M059J (cell line): ENCODE results near the gene DUSP9. TPM values are rescaled to one million over a fixed set of nuclear protein-coding genes. Genes with fewer than 3 reads are reported as not detected.
"Not testable (repeated sequence)": the region's sequence is repeated elsewhere in the genome, so short reads cannot be mapped to it uniquely, and the experiment has no call there.

Experiments used
- DNase-seq: peaks from one replicate; pipeline ENCODE4 v3.0.0-alpha.2; 2012; ENCODE audit warnings: low read depth
- total RNA-seq: library from RNA; depleted of rRNA; stranded (reverse); fragments of >200 nt; shearing (Covaris generic); gene quantifications from 2 replicates; pipeline ENCODE4 v1.2.3, GENCODE V29; 2014; rRNA removed

The DUSP9 gene
- 0.27 and 1.1 TPM in 2 replicates for total RNA-seq

DNA sequence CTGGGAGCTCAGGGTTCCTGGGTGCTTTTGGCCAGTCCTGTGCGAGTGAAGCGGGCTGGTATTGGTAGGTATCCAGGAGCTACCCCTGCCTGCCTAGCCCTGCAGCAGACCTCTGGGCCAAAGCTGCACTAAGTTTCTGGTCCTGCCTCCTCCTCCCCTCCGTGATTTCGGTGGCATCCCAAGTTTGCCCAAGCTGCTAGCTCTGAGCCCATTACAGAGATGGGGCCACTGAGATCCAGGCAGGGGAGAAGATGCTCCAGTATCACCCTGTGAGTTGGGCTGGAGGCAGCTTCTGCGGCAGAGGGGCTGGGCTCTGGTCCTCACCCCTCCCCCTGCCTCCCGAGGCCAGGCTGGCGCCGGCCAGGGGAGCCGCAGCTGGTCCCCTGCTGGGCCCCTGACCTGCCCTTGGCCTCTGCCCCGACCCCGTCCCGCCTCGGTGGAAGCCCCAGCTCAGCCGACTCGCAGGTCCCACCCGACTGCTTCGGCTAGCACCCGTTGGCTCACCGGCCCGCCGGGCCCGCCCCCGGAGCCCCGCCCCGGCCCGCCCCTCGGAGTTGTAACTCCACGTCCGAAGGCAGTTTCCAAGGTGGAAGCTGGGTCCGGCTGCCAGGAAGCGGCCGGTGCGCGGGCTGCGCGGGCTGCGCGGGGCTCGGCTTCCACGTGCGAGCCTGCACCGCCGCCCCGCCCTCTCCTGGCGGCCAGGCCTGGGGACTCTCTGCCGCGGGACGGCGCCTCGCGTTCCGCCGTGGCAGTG is at the start of gene DUSP9:
TSS of gene DUSP9 (plus strand) at position 584 of the 754 bp plus-strand sequence. CDS start 751 bp downstream, outside the sequence.
- peak; percentile 61 for DNase-seq

DNA sequence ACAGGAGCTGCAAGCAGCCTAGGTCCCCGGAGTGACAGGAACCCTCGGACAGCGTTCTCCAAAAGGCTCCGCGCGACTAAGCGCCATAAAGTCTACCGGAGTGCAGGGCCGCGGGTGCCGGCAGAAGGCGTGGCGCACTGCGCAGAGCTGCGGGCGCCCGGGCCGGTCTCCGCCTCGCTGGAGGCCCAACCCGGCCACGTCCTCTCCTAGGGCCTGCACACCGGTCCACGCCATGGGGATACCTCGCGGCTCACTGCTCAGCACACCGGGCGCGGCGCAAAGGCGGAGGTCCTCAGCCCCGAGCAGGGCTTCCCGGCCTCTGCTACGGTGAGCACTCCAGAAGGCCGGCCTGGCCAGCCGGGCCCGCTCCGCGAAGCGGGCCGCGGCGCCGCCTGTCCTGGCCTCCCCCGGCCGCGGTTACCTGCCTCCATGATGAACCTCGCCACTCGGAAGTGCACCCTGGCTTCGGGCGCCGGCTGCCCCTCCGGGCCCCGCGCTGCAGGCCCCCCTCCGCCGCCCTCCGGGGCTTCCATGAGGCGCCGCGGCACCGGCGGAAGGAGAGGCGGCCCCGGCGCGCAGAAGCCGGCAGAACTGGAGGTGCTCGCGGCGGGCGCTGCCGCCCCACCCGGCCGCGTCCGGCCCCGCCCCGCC is 48.3 kb upstream of the DUSP9 start, which contains the start of gene CCNQ:
TSS of gene CCNQ (minus strand) at position 599 of the 651 bp plus-strand sequence. CDS start at position 533, 66 bp downstream.
- DNase-seq: peak; percentile 43

DNA sequence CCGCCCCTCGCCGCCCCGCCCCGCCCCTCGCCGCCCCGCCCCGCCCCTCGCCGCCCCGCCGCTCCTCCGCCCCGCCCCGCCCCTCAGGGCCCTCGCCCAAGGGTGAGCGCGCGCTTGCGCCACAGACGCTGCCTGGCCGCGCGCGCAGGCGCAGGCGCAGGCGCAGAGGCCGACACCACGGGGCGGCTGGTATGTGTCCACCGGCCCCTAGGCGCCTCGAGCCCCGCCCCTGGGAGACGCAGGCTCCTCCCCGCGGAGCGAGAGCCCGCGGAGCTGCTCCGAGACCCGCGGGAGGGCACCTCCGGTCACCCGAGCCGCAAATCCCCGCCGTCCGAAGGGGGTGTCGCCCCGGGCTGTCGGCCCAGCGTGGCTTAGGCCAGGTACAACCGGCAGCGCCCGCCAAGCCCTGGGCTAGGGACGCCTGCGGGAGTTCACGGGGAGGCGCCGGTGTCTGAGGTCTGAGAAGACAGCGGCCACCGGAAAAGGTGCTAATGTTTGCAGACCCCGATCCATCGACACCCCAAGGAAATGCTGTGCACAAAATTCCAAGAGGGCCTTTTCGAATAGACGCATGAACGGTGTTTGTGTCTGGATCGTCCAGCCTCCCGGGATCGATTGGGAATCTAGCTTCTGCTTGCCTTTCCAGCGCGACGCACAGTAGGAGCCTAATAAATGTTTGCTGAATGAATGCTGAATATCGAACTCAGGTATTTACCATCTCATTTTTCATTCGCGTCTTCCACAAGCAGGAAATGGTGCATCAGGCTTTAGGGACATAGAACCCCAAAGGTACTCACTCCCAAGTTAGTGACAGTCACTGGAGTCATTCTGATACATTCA is 47.6 kb upstream of the DUSP9 start:
- DNase-seq: peak; percentile 89

DNA sequence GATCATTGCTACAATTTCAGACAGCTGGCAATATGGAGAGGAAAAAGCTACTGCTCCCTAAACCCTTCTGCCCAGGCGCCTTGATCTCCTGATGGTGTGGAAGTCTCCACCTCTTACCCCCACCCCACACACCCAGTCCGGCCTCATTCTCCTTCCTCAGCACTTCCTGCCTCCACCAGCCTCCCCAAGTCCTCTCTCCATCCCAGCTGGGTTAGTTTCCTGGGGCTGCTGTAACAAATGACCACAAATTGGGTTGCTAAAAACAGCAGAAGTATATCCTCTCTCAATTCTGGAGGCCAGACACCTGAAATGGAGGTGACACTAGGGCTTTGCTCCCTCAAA is 47.0 kb upstream of the DUSP9 start:
- DNase-seq: peak; percentile 36

DNA sequence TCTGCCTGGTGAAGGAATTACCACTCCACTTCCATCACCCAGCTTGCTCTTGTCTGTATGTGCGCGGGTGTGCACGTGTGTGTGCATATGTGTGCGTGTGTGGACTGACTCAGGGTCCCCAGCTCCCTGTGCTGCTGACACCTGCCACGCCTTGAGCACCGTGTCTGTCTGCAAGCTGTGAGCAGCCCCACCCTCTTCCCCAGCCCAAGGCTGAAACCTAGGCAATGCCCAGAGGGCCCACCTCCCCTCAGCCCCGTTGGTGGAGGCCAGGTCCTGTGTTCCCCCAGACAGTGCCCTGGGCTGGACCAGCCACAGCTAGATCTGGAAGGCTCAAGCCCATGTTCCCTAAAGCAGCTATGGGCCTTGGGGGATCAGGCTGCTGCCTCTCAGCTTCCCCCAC is 46.1 kb upstream of the DUSP9 start:
- DNase-seq: no peak

DNA sequence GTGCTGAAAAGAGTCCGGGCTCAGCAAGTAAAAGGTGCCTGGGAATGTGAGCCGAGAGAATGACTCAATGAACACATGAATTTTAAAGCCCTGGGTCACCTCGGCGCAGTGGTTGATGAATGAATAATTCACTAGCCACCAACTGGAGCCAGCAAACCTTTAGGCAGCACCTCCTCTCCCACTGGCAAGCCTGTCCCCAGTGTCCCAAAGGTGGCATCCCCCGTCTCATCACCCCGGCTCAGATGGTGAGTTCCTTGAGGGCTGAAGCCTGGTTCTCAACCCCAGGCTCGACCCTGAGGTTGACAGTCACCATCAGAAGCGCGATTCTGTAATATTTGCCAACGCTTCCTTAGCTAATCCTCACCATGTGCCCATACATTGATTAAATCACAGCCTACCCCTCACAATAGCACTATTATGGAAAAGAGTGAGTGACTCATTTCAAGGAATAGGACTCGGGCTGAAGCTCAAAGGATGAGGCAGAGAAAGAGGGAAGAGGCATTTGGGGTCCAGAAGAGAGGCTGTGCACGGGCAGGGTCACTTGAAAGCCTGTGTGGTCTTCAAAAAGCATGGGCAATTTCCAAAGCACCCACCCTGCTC is 45.4 kb upstream of the DUSP9 start:
- no peak for DNase-seq

DNA sequence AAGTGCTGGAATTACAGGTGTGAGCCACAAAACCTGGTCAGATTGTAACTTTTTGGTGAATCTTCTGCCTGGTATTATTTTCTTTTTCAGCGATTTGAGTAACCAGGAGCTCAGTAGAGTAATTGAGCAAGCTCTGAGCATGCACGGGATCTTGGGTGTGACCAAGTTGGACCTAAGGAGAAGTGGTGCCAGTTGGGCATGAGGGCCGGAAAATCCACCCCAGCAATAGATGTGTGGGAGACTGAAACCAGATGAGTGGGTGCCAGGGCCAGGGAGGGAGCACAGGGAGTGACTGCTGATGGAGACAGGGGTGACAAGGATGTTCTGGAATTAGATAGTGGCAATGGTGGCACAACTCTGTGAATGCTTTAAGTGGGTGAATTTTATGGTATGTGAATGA is 44.4 kb upstream of the DUSP9 start:
- DNase-seq: no peak

GRCh38 chrX:153603131-153603656 is 43.8 kb upstream of the DUSP9 start:
- DNase-seq: no peak

DNA sequence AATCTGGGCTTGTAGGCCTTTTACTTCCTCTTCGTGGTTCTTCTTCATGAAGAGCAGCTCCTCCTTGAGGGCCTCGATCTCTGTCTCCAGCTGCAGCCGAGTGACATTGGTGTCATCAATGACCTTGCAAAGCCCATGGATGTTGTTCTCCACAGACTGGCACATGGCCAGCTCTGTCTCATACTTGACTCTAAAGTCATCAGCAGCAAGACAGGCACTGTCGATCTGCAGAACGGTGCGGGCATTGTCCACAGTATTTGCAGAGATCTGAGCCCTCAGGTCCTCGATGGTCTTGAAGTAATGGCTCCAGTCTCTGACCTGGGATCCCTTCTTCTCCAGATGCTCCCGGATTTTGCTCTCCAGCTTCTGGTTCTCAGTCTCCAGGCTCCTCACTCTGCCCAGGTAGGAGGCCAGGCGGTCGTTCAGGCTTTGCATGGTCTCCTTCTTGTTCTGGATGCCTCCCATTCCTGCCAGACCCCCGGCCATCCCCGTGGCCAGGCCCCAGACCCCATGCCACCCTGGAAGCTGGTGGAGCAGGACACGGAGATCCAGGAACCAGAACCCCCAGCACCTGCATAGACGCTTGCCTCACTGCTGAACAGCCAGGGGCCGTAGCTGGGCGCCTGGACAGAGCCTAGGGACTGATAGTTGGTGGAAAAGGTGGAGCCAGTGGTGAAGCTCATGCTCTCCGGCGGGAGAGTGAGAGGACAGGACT is 42.2 kb upstream of the DUSP9 start:
- DNase-seq: not testable (repeated sequence)

DNA sequence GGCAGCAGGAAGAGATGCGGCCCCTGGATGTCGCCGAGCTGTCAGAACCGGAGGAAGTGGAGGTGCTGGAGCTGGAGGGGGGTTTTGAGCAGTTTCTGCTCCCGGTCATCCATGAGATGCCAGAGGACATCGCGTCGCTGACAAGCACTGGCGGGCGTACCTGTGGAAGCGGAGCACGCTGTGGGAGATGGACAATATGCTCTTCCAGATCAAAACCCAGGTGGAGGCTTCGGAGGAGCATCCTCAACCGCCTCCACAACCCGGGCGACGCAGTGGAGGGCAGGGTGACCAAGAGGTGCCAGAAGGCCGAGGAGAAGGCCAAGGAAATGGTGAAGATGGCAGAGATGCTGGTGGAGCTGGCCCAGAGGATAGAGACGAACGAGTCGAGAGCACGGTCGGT is 40.5 kb upstream of the DUSP9 start:
- DNase-seq: no peak

DNA sequence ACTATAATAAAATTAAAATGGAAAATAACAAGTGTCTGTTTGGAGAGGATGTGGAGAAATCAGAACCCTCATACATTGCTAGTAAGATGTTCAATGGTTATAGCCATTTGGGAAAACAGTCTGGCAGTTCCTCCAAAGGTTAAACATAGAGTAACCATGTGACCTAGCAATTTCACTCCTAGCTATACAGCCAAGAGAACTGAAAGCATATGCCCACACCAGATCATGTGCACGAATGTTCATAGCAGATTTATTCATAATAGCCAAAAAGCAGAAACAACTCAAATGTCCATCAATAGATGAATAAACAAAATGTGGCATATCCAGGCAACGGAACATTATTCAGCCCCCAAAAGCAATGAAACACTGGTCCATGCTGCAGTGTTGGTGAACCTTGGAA is 38.6 kb upstream of the DUSP9 start:
- no peak for DNase-seq

GRCh38 chrX:153608806-153609205 is 38.2 kb upstream of the DUSP9 start:
- DNase-seq: no peak

DNA sequence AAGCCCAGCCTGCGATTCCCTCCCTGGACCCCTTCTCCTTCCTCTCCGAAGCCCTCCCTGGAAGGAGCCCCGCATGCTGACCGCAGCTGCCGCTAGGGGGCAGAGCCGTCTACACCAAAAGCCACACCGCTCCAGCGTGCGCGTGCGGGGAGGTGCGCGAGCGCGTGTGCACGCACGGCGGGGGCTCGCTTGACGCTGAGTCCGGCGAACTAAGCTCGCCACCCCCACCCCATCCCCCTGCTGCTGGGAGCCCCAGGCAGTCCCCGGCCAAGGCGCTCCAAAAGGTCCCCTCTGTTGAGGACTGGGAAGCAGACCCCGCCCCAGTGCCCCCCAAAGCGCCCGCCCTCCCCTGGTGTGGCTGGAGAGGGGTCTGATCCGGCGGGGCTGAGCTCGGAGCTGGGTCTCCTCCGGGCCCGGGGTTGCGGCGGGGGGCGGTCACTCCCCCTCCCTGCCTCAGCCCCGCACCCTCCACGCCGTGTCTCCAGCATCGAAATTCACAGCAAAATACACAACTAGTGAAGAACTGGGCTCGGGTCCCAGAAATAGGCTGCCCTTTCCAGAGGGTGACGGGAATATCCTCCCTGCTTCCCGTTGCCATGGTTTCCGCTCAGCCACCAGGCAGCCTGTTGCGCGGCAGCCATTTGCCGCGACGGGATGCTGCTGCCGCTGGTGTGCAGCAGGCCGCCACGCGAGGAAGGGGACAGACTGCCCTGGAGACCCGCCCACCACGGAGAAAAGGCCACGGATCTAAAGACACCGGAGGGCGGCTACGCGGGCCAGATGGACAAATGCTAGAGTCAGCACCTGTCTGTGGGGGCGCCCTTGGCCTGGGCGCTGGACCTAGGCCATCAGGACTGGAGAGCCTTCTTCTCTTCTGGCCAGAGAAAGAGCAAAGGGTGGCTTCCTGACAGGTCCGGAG is 36.8 kb upstream of the DUSP9 start:
- DNase-seq: peak; percentile 66

DNA sequence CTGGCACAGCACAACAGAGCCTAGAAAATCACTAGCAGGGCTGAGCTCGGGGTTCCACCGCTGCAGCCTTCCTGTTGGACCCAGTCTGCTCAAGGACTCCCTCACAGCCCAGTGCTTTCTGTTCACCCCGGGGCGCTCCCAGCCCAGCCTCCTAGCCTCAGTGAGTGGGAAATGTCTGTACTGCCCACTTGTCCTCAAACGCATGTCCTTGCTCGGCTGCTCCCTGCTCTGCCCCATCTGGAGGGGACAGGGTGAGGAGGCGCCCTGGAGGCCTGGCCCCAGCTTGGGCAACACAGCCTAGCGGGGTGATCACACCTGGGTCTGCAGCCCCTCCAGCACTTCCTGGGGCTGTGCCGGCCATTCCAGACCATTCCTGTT is 36.2 kb upstream of the DUSP9 start:
- no peak for DNase-seq

DNA sequence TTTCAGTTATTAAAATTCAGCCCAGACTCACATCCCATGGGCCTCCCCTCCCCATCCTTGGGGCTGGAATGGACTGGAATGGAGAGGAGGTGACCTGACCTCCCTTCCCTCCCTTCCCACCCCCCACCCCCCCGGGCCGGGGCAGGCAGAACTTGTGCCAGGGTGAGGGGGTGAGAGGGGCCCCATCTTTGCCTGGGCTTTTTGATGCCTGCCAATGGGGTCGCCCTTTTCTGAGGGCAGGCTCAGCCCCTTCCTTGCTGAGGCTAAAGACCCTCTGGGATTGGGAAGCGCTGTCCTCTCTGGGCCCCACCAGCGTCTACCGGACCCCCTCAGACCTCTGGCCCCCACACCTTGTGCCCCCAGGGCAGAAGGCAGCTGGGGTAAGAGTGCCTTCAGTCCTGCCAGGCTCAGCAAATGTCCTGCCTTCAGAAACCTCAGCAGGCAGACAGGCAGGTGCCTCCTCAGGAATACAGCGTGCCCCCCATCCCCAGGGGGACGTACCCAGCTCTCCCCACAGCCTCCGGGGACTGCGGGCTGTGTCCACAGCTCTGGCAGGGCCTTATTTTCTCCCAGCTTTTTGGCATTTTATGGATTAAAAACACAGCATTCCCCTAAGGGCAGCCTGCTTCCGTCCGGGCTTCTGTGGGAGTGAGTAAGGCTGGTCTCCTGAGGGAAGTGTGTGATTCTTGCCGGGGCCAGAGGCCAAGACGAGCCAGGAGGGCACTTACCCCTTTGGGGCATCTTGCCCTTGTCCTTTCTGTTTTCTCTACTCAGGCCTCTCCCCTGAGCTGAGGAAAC is 35.5 kb upstream of the DUSP9 start:
- DNase-seq: no peak

GRCh38 chrX:153612413-153612812 is 34.6 kb upstream of the DUSP9 start:
- DNase-seq: no peak

- no peak for DNase-seq
Measured at GRCh38 chrX:153614818-153615217, 32.2 kb upstream of the DUSP9 start.

GRCh38 chrX:153620576-153620975 is 26.4 kb upstream of the DUSP9 start:
- DNase-seq: no peak

GRCh38 chrX:153621949-153622598 is 24.9 kb upstream of the DUSP9 start:
- DNase-seq: no peak
